HG03280 (cell line): ENCODE measurements around the gene SMIM45.

Experiments
- ATAC-seq: cut with Tn5 transposase; IDR thresholded peaks from one replicate; pipeline ENCODE4 v1.9.1; 2021; ENCODE audit warnings: mild to moderate bottlenecking, moderate library complexity; ENCODE audit not compliant: unreplicated experiment

SMIM45 gene

GRCh38 chr22:41915035-41915785 lies 36.7 kb upstream of the SMIM45 start, which contains the start of gene SHISA8:
SHISA8 (minus strand) TSS chr22:41915074; CDS start chr22:41914667, 407 bp downstream.
- no peak for ATAC-seq

- ATAC-seq: no peak
These were observed 36.0 kb upstream of the SMIM45 start for GRCh38 chr22:41915786-41916493.

GRCh38 chr22:41916745-41917358 lies 35.1 kb upstream of the SMIM45 start:
- ATAC-seq: no peak

- no peak for ATAC-seq
These were observed 34.5 kb upstream of the SMIM45 start for GRCh38 chr22:41917375-41917902.

- ATAC-seq: no peak
These were observed 33.8 kb upstream of the SMIM45 start for GRCh38 chr22:41917903-41918791.

- peak; percentile 40 for ATAC-seq
These were observed 32.4 kb upstream of the SMIM45 start for GRCh38 chr22:41919357-41920224.

- ATAC-seq: peak; percentile 24
These were observed 31.5 kb upstream of the SMIM45 start for GRCh38 chr22:41920271-41920976.

GRCh38 chr22:41922328-41922727 lies 29.6 kb upstream of the SMIM45 start:
- ATAC-seq: no peak

- no peak for ATAC-seq
These were observed 28.9 kb upstream of the SMIM45 start for GRCh38 chr22:41922940-41923594.

- no peak for ATAC-seq
These were observed 28.2 kb upstream of the SMIM45 start for GRCh38 chr22:41923595-41924276.

GRCh38 chr22:41925783-41926460 lies 26.0 kb upstream of the SMIM45 start:
- peak; percentile 45 for ATAC-seq

- no peak for ATAC-seq
These were observed 24.1 kb upstream of the SMIM45 start for GRCh38 chr22:41927813-41928212.

GRCh38 chr22:41928593-41929417 lies 23.1 kb upstream of the SMIM45 start:
- ATAC-seq: no peak

GRCh38 chr22:41929418-41929810 lies 22.5 kb upstream of the SMIM45 start:
- no peak for ATAC-seq

- ATAC-seq: no peak
These were observed 20.2 kb upstream of the SMIM45 start for GRCh38 chr22:41931701-41932269.

GRCh38 chr22:41932353-41932752 lies 19.6 kb upstream of the SMIM45 start:
- no peak for ATAC-seq
